ENCODE results near the gene DCLK2. TPM values are rescaled to one million over a fixed set of nuclear protein-coding genes. Genes with fewer than 3 reads are reported as not detected.

The DCLK2 gene
- total and polyA plus RNA-seq, 2 of the 4 experiments (the other 2 are of a cell fraction) = 11.3 to 15.5 TPM

- H3K4me2 ChIP-seq (ENCODE audit: low read depth, low read length) = no peak overlapping the region; the same call in 1 of the 2 replicates
Measured at GRCh38 chr4:150082241-150082640, 4.0 kb downstream of the DCLK2 start.

More at GRCh38 chr4:150082241-150082640, 4.0 kb downstream of the DCLK2 start:
- Histone ChIP-seq H3K27ac (ENCODE audit: insufficient read depth, low read length) (no peak overlapping the region), H3K4ac (ENCODE audit: low read depth, low read length) (no peak overlapping the region), H3K23ac (ENCODE audit: low read depth, low read length) (no peak overlapping the region), H2AK5ac (ENCODE audit: low read depth, low read length) (no peak overlapping the region), H3K4me1 (ENCODE audit: control insufficient read depth, insufficient read depth, low read length) (no peaks in the 10 kb centered on the region), H4K91ac (ENCODE audit: insufficient read depth, low read depth, low read length) (no peak overlapping the region), H3K79me1 (ENCODE audit: low read depth in 1 of 2, low read length in 2 of 2) (peaks cover 13 to 52% of the 10 kb centered on the region in 2 experiments), H3K9me3 (ENCODE audit: control insufficient read depth, insufficient read depth, low read length) (no peaks in the 10 kb centered on the region), H4K5ac (ENCODE audit: low read depth, low read length) (no peak overlapping the region), H3K14ac (replicated peaks; ENCODE audit: low read depth, low read length) (no peak overlapping the region), H3K56ac (ENCODE audit: extremely low read depth, insufficient read depth, low read length) (no peak overlapping the region), H2AK9ac (replicated peaks; ENCODE audit: low read depth, low read length, poor library complexity) (no peak overlapping the region), H2AFZ (replicated peaks; ENCODE audit: low read length, poor library complexity) (no peak overlapping the region), H3K18ac (ENCODE audit: low read depth, low read length) (no peak overlapping the region), H2BK5ac (ENCODE audit: low read depth, low read length, poor library complexity, severe bottlenecking) (no peak overlapping the region), H3K36me3 (ENCODE audit: control insufficient read depth, insufficient read depth, low read length) (no peaks in the 10 kb centered on the region), H3K4me3 (ENCODE audit: insufficient read depth, low read depth, low read length) (no peak overlapping the region), H3K27me3 (ENCODE audit: control insufficient read depth, insufficient read depth, low read length) (no peaks in the 10 kb centered on the region), H2BK20ac (ENCODE audit: low read depth, low read length) (no peak overlapping the region), H3K9ac (ENCODE audit: low read depth, low read length) (no peak overlapping the region), H2BK15ac (ENCODE audit: low read depth, low read length) (no peak overlapping the region), H3K9me1 (ENCODE audit: insufficient read depth, low read length) (no peaks in the 10 kb centered on the region; the same call in none of the 2 replicates), H4K20me1 (ENCODE audit: insufficient read depth, low read length) (peaks cover 16% of the 10 kb centered on the region; the same call in 1 of the 2 replicates), H4K8ac (ENCODE audit: low read depth in 2 of 2, low read length in 2 of 2) (no peak overlapping the region), H2BK120ac (ENCODE audit: low read depth, low read length) (no peak overlapping the region)
- CTCF ChIA-PET = interaction anchor here (1.0 kb wide), 1 partner anchor 135 kb away, joined by 4 read pairs; no protein-coding TSS in a partner anchor
- ATAC-seq (ENCODE audit: low read depth) (no peak), DNase-seq (no peak)
- WGBS, 2 experiments (ENCODE audit: extremely low coverage in 2 of 2, insufficient read length in 1 of 2) = no CpG with 5 or more reads among the region's 1 CpG
- in situ Hi-C loops (cut with MboI; ENCODE audit: low sequenced_read_pairs) = no loop called here
- BruUV-seq (replicated peaks) = no TSS peak
- dilution Hi-C loops (cut with HindIII; ENCODE audit: low sequenced_read_pairs, unreplicated experiment) = no loop called here
- TF ChIP-seq CEBPB (IDR thresholded peaks at IDR 0.05; ENCODE audit: low read depth, low read length) = no peak
- TF ChIP-seq BHLHE40 (IDR thresholded peaks at IDR 0.05; ENCODE audit: low read depth, low read length) = no peak
- TF ChIP-seq MAFK (IDR thresholded peaks at IDR 0.05; ENCODE audit: low read depth, low read length) = no peak
- no peak for TF ChIP-seq NFE2L2 (IDR thresholded peaks at IDR 0.05; ENCODE audit: low read depth, low read length)
- TF ChIP-seq FOS (IDR thresholded peaks at IDR 0.05; ENCODE audit: low read depth, low read length) = no peak
- TF ChIP-seq, protein P1, sequence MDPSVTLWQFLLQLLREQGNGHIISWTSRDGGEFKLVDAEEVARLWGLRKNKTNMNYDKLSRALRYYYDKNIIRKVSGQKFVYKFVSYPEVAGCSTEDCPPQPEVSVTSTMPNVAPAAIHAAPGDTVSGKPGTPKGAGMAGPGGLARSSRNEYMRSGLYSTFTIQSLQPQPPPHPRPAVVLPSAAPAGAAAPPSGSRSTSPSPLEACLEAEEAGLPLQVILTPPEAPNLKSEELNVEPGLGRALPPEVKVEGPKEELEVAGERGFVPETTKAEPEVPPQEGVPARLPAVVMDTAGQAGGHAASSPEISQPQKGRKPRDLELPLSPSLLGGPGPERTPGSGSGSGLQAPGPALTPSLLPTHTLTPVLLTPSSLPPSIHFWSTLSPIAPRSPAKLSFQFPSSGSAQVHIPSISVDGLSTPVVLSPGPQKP (IDR thresholded peaks at IDR 0.05; ENCODE audit: borderline replicate concordance, low read depth, low read length) = no peak
- no peak for TF ChIP-seq CHD1 (IDR thresholded peaks at IDR 0.05; ENCODE audit: low read depth, low read length)
- TF ChIP-seq CTCF (conservative IDR thresholded peaks at IDR 0.05; ENCODE audit: low read depth, low read length) = no peak
- TF ChIP-seq, protein P2, sequence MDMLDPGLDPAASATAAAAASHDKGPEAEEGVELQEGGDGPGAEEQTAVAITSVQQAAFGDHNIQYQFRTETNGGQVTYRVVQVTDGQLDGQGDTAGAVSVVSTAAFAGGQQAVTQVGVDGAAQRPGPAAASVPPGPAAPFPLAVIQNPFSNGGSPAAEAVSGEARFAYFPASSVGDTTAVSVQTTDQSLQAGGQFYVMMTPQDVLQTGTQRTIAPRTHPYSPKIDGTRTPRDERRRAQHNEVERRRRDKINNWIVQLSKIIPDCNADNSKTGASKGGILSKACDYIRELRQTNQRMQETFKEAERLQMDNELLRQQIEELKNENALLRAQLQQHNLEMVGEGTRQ (IDR thresholded peaks at IDR 0.05; ENCODE audit: low read depth, low read length) = no peak
- TF ChIP-seq MXI1 (IDR thresholded peaks at IDR 0.05; ENCODE audit: borderline replicate concordance, low read depth, low read length) = no peak
- TF ChIP-seq RAD21 (IDR thresholded peaks at IDR 0.05; ENCODE audit: low read length) = no peak
- TF ChIP-seq MAZ (IDR thresholded peaks at IDR 0.05; ENCODE audit: borderline replicate concordance, low read depth, low read length) = no peak
- no peak for TF ChIP-seq POLR2A (IDR thresholded peaks at IDR 0.05; ENCODE audit: low read depth, low read length)
- POLR2A ChIA-PET (ENCODE audit: unreplicated experiment) = no interaction called here
- intact Hi-C loops (cut with micrococcal nuclease) = no loop called here

Data from IMR-90 (cell line).